ENCODE results near the gene GNB1.

The GNB1 gene

GRCh38 chr1:1922702-1922955 lies 31.7 kb upstream of the GNB1 start:
- no peak for DNase-seq

- no peak for DNase-seq
Observed at GRCh38 chr1:1921901-1922701, 31.2 kb upstream of the GNB1 start.

DNA sequence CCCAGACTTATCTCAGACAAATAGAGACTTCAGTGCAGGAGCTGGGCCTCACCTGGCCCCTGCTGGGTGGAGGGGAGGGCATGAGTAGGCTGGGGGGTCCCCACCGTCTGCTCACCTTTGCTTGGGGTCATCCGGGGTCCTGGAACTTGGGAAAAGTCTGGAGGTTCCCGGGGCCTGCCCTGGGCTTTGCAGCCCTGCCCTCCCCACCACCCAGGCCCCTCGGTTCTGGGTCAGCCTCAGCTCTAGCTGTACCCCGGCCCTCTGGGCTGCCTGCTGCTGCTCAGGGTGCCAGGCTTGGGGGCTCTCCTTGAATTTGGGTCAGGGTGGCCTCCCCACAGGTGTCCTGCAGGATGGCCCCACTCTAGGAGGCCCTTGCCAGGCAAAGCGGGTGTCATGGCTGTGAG lies 30.6 kb upstream of the GNB1 start:
- DNase-seq, result no peak

- no peak for DNase-seq
Observed at GRCh38 chr1:1920608-1921458, 29.9 kb upstream of the GNB1 start.

DNA sequence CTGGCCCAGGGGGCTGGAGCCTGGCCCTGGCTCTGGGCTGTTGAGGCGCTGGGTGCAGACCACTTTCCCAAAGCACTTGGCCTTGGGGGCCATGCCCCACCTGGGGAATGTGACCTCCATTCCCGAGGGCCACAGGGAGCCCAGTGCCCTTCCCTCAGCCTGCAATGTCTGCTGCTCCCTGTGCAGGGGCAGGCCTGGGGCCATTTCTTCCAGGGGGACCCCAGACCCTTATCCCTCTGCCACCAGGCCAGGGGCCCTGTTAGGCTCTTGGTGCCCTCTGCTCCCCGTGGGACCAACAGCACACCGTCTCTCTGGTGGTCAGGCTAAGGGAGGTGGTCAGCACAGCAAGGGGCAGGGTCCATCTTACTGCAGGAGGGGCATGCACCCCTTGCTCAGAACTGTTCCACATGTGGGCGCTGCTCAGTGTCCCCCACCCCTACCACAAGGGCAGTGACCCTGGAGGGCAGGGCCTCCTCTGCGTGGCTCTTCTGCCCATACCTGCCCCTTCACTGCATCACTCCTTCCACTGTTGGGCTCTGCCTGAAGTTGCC lies 29.2 kb upstream of the GNB1 start:
- DNase-seq, result no peak

- peak; percentile 98 for DNase-seq
Observed at GRCh38 chr1:1919304-1920056, 28.6 kb upstream of the GNB1 start.

GRCh38 chr1:1918901-1919303 lies 28.0 kb upstream of the GNB1 start, which contains the start of gene TMEM52:
TSS of gene TMEM52 (minus strand) at chr1:1919279. CDS start at chr1:1919265, 14 bp downstream.
- DNase-seq, result peak; percentile 68

DNA sequence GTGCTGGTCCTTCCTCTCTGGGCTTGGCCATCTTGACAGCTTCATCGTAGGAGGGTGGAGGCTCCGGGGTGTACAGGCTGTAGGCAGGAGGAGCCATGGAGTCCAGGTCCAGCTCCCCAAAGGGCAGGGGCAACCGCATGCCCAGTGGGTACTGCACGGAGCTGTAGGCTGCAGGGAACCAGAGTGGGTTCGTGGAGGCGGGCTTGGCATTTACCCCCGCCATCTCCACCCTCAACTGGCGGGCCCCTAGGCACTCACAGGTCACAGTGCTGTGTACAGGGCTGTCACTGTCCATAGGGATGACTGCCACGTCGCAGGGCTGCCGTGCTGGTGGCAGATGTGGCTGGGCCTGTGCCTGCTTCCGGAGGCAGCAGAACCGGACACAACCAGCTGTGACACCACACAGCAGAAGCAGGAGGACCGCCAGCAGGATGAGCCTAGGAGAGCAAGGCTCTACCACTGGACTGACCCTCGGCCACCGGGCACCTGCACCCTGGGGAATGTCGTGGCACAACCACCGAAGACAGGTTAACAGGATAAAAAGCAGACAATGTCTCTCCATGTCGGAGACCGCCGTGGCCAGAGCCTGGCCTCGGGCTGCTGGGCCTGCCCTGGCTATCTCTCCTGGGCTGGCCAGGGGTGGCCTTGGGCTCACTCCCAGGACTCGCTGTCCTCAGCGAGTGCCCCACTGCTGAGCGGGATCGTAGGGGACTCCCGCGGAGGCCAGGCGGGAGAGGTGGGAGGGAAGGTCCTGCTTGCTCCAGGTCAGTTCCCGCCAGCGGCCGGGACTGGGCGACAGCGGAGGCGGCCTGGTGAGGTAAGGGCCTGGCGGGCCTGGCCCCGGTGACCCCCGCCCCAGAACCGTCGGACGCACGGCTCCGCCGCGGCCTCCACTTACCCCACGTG lies 27.4 kb upstream of the GNB1 start:
- no peak for DNase-seq

DNA sequence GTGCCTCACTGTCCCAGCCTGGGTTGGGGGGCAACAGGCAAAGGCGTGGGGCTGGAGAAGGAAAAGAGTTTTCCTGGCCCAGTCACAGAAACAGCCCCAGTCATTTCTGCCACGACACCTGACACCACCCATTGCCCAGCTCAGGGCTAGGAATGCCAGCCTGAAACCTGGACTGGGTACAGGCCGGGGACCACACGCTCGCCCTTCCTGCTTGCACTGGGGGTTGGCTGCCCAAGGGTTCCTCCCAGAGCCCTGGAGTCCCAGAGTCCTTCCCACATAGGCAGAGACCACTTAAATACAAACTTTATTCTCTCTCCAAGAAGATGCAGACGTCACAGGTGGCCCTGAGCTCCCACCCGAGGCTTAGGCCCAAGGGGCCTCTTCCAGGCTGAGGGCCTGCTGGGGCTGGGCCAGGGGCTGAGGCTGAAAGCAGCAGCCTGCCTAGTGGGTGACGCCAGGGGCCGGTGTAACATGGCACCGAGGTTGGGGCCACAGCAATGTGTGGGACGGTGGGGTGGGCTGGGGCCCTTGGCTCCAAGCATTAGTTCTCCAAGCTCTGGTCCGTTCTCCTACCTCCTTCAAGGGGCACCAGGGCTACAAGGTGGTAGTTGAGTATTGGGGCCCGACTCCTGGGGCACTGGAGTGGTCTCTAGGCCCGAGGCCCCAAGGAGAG lies 26.6 kb upstream of the GNB1 start:
- DNase-seq, result no peak

DNA sequence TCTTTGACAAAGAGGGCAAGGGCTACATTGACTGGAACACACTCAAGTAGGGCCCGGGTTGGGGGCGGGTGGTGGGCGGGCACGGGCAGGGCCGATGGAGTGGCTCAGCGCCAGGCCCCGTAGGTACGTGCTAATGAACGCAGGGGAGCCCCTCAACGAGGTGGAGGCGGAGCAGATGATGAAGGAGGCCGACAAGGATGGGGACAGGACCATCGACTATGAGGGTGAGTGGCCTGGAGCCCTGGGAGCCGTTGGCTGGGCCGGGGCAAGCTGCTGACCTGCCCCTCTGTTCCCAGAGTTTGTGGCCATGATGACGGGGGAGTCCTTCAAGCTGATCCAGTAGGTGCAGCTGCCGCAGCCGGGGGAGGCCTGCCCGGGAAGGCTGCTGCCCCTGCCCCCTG lies 26.0 kb upstream of the GNB1 start:
- no peak for DNase-seq

- no peak for DNase-seq
Observed at GRCh38 chr1:1915911-1916840, 25.3 kb upstream of the GNB1 start.

DNA sequence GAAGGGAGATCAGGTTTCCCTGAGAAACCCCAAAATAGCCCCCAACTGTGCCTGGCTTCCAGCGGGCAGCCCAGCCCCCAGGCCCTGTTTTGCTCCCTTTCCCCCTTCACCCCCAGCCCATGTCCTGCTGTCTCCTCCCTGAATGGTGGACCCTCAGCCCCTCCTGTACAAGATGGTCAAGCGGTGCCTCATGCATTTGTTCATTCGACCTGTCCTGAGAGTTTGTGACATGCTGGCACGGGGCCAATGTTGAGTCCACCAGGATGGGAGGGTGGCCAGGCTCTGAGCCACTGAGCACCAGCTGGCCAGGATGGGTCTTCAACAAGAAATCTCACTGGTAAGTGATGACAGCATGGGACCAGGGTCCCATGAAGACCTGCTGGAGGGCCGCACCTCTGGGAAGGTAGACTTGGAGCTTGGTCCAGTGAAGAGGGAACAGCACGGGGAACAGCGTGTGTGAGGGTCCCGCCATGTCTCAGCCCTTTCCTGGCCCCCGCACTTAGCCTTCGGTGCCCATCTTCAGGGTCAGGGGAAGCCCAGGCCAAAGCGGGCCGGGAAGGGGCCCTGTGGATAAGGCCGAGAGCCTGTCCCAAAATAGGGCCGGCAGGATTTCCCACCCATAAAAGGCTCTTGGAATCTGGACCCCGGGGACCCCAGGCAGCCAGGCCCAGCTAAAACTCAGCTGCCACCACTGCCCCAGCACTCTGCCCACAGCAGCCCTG lies 24.2 kb upstream of the GNB1 start, which contains the start of gene CALML6:
Gene CALML6 (plus strand): TSS at position 290 of the 722 bp plus-strand sequence. CDS start 21 bp downstream, at position 311.
- no peak for DNase-seq

DNA sequence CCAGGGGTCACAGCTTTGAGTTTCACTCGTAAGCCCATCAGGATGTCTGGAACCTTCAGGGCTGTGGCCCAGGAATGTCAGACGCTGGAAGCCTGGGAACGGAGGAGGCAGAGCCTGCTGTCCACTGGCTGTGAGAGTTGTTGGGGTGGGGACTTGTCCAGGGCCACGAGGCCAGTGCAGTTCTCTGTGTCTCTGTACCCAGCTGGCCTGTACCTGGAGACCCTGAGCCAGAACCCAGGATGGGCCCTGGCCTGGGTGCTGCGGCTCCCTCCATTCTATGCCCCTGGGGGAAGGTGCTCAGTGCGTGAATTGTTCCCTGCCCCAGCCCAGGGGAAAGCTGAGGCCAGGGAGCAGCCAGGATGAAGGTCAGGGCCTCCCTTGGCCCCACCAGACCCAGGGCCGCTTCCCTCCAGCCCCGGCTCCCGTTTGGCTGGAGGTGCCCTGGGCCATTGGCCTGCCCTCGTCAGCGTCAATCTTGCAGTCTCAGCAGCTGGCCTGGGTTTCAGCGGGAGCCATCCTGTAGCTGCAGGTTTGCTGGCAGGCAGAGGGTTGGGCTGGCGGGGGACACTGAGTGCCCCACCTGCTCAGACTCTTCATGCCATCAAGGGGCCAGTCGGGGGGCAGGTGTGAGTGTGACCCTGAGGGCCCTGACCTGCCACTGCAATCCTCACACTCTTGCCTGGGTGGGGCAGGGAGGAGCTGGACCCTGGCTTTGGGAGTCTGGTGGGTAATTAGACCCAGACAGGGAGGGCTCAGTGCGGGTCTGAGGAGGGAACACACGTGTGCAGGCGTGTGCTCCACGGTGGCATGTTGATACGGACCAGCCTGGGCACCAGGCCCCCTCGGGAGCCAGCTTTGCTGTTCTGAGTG lies 23.4 kb upstream of the GNB1 start:
- DNase-seq, result no peak

GRCh38 chr1:1911350-1912041 lies 20.6 kb upstream of the GNB1 start:
- no peak for DNase-seq

GRCh38 chr1:1910651-1911331 lies 19.9 kb upstream of the GNB1 start:
- no peak for DNase-seq

- no peak for DNase-seq
Observed at GRCh38 chr1:1910033-1910465, 19.2 kb upstream of the GNB1 start.

GRCh38 chr1:1908506-1908791 lies 17.6 kb upstream of the GNB1 start:
- DNase-seq, result no peak

Measured in 8988T (cell line).